ENCODE data around the gene HOXD8. TPM values are rescaled to one million over a fixed set of nuclear protein-coding genes. Genes with fewer than 3 reads are reported as not detected.
A peak's percentile ranks its signal among the peaks of the same experiment; 100 is the strongest.

The HOXD8 gene
- total RNA-seq, 5 donors from 2014 or later (not counting 1 experiment from before 2014, with no cell fraction given), result not detected

DNA sequence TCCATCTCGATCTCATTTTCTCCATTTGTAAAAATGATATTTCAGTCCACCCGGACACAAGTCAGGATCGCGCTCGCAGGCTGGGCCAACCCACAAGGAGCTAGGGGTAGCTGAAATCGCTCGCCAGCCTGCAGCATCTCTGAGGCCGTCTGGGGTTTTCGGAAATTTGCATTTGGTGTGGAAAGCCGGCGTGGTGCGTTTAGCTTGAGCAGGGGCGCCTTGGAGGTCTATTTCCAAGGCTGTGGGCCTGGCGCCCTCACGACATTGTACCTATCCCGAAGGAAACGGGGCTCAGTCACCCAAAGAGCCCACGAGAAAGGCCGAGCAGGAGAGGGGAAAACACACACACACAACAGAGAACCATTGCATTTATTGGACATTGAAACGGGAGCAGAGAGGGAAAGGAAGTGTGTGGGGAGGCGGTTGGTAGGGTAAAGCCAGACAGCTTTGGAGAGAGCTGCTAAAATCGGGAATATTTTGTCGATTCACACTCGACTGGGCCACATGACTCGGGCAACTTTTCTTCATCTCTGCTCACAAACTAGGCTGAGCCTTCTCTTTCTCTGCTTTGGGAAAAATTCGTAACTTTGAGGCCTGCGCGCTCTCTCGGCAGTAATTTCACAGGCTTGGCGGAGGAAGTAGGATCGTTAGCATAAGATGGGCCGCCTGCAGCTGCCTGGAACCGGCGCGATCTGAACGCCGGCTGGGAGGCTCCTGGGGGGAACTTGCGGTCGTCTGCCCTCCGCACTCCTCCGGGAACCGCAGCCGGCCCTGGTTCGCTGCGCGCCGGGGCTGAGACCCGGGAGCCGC, 1.1 kb upstream of the HOXD8 start:
- POLR2A ChIA-PET, result no interaction called here
- H3K4me1 Mint-ChIP-seq, result peaks cover 28 to 43% (median 40%) of the 10 kb centered on the region in 3 donors

GRCh38 chr2:176129813-176130146, 275 bp downstream of the HOXD8 start:
- H3K9me3 Mint-ChIP-seq, result no peaks in the 10 kb centered on the region
- H3K36me3 Mint-ChIP-seq, result no peaks in the 10 kb centered on the region
- peaks cover 23 to 43% (median 34%) of the 10 kb centered on the region in 3 donors for H3K4me1 Mint-ChIP-seq
- no peaks in the 10 kb centered on the region for H3K9me3 ChIP-seq
- no peaks in the 10 kb centered on the region for H3K36me3 ChIP-seq (ENCODE audit: control insufficient read depth in 2 of 2, extremely low read depth in 1 of 2, insufficient read depth in 1 of 2, low read length in 1 of 2)
- peaks cover 81 to 85% of the 10 kb centered on the region in 2 donors for H3K27me3 Mint-ChIP-seq
- peaks cover 6 to 30% of the 10 kb centered on the region in 2 experiments for H3K4me1 ChIP-seq (ENCODE audit: control insufficient read depth in 1 of 2, extremely low read depth in 1 of 2, insufficient read depth in 2 of 2, low read length in 2 of 2)
- no peak overlapping the region for H3K27ac ChIP-seq (ENCODE audit: low read length)
- CTCF ChIA-PET, result interaction anchor here in 1 of 2 donors (1.2 kb wide), 1 partner anchor 1019 kb away, joined by 3 read pairs; no protein-coding TSS in a partner anchor
- POLR2A ChIA-PET, result no interaction called here
- DNase-seq, result no peak
- peak overlapping the region in 1 of 2 donors; percentile 29 for H3K4me3 ChIP-seq (ENCODE audit: control insufficient read depth in 1 of 2, extremely low read depth in 1 of 2, low read length in 1 of 2)
- peak overlapping the region in 1 of 3 donors; percentile 63 for H3K4me3 Mint-ChIP-seq
- H3K27me3 ChIP-seq (replicated peaks in 1 of 2; ENCODE audit: control insufficient read depth in 2 of 2, extremely low read depth in 1 of 2, insufficient read depth in 2 of 2, low read length in 1 of 2), result peaks cover 39 to 75% of the 10 kb centered on the region in 2 experiments
- no peak overlapping the region for H3K27ac Mint-ChIP-seq
- ATAC-seq (replicated peaks in 1 of 4), result peak in 1 of 4 experiments; percentile 17
- 6% methylated on average over 39 of the region's 43 CpGs for WGBS (ENCODE audit: insufficient coverage)

More for the DNA sequence above, 1.1 kb upstream of the HOXD8 start:
- Histone ChIP-seq H3K9me3 (no peaks in the 10 kb centered on the region), H3K4me3 (ENCODE audit: control insufficient read depth in 1 of 2, extremely low read depth in 1 of 2, low read length in 1 of 2) (no peak overlapping the region), H3K4me1 (ENCODE audit: control insufficient read depth in 1 of 2, extremely low read depth in 1 of 2, insufficient read depth in 2 of 2, low read length in 2 of 2) (peaks cover 6 to 35% of the 10 kb centered on the region in 2 experiments), H3K27ac (ENCODE audit: low read length) (no peak overlapping the region), H3K27me3 (replicated peaks in 1 of 2; ENCODE audit: control insufficient read depth in 2 of 2, extremely low read depth in 1 of 2, insufficient read depth in 2 of 2, low read length in 1 of 2) (peaks cover 28 to 80% of the 10 kb centered on the region in 2 experiments), H3K36me3 (ENCODE audit: control insufficient read depth in 2 of 2, extremely low read depth in 1 of 2, insufficient read depth in 1 of 2, low read length in 1 of 2) (no peaks in the 10 kb centered on the region)
- peak overlapping the region in 2 of 3 donors; percentile 37 to 63 for H3K4me3 Mint-ChIP-seq
- H3K27ac Mint-ChIP-seq, result peak overlapping the region in 1 of 2 donors; percentile 81
- H3K36me3 Mint-ChIP-seq, result no peaks in the 10 kb centered on the region
- WGBS (ENCODE audit: insufficient coverage), result 10% methylated on average over 31 of the region's 49 CpGs
- peaks cover 81 to 85% of the 10 kb centered on the region in 2 donors for H3K27me3 Mint-ChIP-seq
- H3K9me3 Mint-ChIP-seq, result no peaks in the 10 kb centered on the region
- CTCF ChIA-PET, result interaction anchor here (0.6 to 4.3 kb wide), 18 partner anchors 19 to 1381 kb away, joined by 3 to 64 read pairs (median 5); no protein-coding TSS in a partner anchor
- peak in 1 of 35 experiments; percentile 12 for DNase-seq
- no peak for ATAC-seq (replicated peaks in 1 of 4)

DNA sequence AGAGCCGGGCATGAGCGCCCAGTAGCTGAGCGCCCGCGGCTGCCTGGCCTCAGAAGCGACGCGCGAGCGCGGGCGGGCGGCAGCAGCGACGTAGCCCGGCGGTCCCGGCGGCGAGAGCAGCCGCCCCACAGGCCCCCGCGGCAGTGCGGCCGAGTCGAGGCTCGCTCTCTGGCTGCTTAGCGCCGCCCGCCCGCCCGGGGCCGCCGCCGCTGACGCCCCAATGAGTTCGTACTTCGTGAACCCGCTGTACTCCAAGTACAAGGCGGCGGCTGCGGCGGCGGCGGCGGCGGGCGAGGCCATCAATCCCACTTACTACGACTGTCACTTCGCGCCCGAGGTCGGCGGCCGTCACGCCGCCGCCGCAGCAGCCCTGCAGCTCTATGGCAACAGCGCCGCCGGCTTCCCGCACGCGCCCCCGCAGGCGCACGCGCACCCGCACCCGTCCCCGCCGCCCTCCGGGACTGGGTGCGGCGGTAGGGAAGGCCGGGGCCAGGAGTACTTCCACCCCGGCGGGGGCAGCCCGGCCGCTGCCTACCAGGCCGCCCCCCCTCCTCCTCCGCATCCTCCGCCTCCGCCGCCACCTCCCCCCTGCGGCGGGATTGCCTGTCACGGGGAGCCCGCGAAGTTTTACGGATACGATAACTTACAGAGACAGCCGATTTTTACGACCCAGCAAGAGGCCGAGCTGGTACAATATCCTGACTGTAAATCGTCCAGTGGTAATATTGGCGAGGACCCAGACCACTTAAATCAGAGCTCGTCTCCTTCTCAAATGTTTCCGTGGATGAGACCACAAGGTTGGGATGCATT, 847 bp downstream of the HOXD8 start:
- Mint-ChIP-seq H3K4me1 (peaks cover 24 to 46% (median 38%) of the 10 kb centered on the region in 3 donors), H3K4me3 (peak overlapping the region; percentile 58 to 77 (median 66)), H3K27me3 (peaks cover 81 to 85% of the 10 kb centered on the region in 2 donors), H3K9me3 (no peaks in the 10 kb centered on the region), H3K27ac (no peak overlapping the region), H3K36me3 (no peaks in the 10 kb centered on the region)
- Histone ChIP-seq H3K4me1 (ENCODE audit: control insufficient read depth in 1 of 2, extremely low read depth in 1 of 2, insufficient read depth in 2 of 2, low read length in 2 of 2) (peaks cover 6 to 30% of the 10 kb centered on the region in 2 experiments), H3K36me3 (ENCODE audit: control insufficient read depth in 2 of 2, extremely low read depth in 1 of 2, insufficient read depth in 1 of 2, low read length in 1 of 2) (no peaks in the 10 kb centered on the region), H3K27me3 (replicated peaks in 1 of 2; ENCODE audit: control insufficient read depth in 2 of 2, extremely low read depth in 1 of 2, insufficient read depth in 2 of 2, low read length in 1 of 2) (peaks cover 43 to 75% of the 10 kb centered on the region in 2 experiments), H3K9me3 (no peaks in the 10 kb centered on the region), H3K4me3 (ENCODE audit: control insufficient read depth in 1 of 2, extremely low read depth in 1 of 2, low read length in 1 of 2) (peak overlapping the region in 1 of 2 donors; percentile 51), H3K27ac (ENCODE audit: low read length) (no peak overlapping the region)
- ChIA-PET CTCF (interaction anchor here (0.9 to 2.2 kb wide), 6 partner anchors 9 to 1019 kb away, joined by 3 to 6 read pairs (median 4); no protein-coding TSS in a partner anchor), POLR2A (interaction anchor here in 1 of 2 donors (0.8 kb wide), 1 partner anchor 36 kb away, joined by 3 read pairs; no protein-coding TSS in a partner anchor)
- 3% methylated on average over 97 of the region's 100 CpGs for WGBS (ENCODE audit: insufficient coverage)
- ATAC-seq (replicated peaks in 1 of 4) (peak; percentile 36 to 56 (median 48)), DNase-seq (peak in 4 of 35 experiments; percentile 13 to 46 (median 23))

DNA sequence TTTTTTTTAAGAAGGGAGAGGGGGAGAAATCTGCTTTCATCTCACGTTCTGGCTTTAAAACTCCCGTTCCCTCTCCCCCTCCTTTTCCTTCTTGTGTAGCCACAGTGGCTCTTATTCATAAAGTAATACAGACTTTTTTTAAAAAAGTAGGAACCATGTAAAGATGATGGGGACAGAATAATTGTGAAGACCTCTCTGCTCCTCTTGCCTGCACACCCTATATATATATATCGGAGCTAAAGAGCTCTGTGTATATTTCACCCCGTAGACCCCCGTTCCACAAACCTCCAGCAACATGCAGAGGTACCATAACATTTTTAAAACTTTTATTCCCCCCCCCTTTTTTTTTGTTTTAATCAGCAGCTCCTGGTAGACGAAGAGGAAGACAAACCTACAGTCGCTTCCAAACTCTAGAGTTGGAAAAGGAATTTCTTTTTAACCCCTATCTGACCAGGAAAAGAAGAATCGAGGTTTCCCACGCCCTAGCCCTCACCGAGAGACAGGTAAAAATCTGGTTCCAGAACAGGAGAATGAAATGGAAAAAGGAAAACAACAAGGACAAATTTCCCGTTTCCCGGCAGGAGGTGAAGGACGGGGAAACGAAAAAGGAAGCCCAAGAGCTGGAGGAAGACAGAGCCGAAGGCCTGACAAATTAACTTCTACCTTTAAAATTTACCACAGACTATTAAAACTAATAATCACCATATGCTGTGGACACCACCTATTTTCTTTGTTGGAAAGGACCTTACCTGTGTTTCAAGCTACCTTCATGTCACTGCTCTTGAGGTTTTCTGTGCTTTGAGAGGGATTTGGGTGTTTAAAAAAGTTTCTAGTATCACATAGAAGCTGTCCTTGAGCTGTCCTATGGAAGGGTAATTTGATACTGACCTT, 1.7 kb downstream of the HOXD8 start:
- H3K27ac Mint-ChIP-seq, result peak overlapping the region in 1 of 2 donors; percentile 71
- H3K4me1 Mint-ChIP-seq, result peaks cover 30 to 54% (median 46%) of the 10 kb centered on the region in 3 donors
- CTCF ChIA-PET, result interaction anchor here (0.5 to 2.2 kb wide), 17 partner anchors 9 to 1249 kb away, joined by 3 to 6 read pairs (median 4); no protein-coding TSS in a partner anchor
- H3K27me3 Mint-ChIP-seq, result peaks cover 81 to 85% of the 10 kb centered on the region in 2 donors
- Histone ChIP-seq H3K4me3 (ENCODE audit: control insufficient read depth in 1 of 2, extremely low read depth in 1 of 2, low read length in 1 of 2) (peak overlapping the region in 1 of 2 donors; percentile 51), H3K27me3 (replicated peaks in 1 of 2; ENCODE audit: control insufficient read depth in 2 of 2, extremely low read depth in 1 of 2, insufficient read depth in 2 of 2, low read length in 1 of 2) (peaks cover 46 to 76% of the 10 kb centered on the region in 2 experiments), H3K4me1 (ENCODE audit: control insufficient read depth in 1 of 2, extremely low read depth in 1 of 2, insufficient read depth in 2 of 2, low read length in 2 of 2) (peaks cover 7 to 37% of the 10 kb centered on the region in 2 experiments), H3K27ac (ENCODE audit: low read length) (no peak overlapping the region), H3K36me3 (ENCODE audit: control insufficient read depth in 2 of 2, extremely low read depth in 1 of 2, insufficient read depth in 1 of 2, low read length in 1 of 2) (no peaks in the 10 kb centered on the region), H3K9me3 (no peaks in the 10 kb centered on the region)
- no peaks in the 10 kb centered on the region for H3K36me3 Mint-ChIP-seq
- H3K4me3 Mint-ChIP-seq, result peak overlapping the region; percentile 58 to 77 (median 66)
- no peaks in the 10 kb centered on the region for H3K9me3 Mint-ChIP-seq
- POLR2A ChIA-PET, result interaction anchor here in 1 of 2 donors (0.8 kb wide), 1 partner anchor 37 kb away, joined by 3 read pairs; no protein-coding TSS in a partner anchor
- no peak for DNase-seq
- no peak for ATAC-seq (replicated peaks in 1 of 4)
- 20% methylated on average over 2 of the region's 15 CpGs for WGBS (ENCODE audit: insufficient coverage)

- DNase-seq, result no peak
- no peaks in the 10 kb centered on the region for H3K36me3 ChIP-seq (ENCODE audit: control insufficient read depth in 2 of 2, extremely low read depth in 1 of 2, insufficient read depth in 1 of 2, low read length in 1 of 2)
- H3K27ac ChIP-seq (ENCODE audit: low read length), result no peak overlapping the region
- Mint-ChIP-seq H3K4me3 (peak overlapping the region in 2 of 3 donors; percentile 74 to 77), H3K9me3 (no peaks in the 10 kb centered on the region), H3K27ac (no peak overlapping the region), H3K27me3 (peaks cover 77 to 83% of the 10 kb centered on the region in 2 donors), H3K36me3 (no peaks in the 10 kb centered on the region), H3K4me1 (peaks cover 32 to 55% (median 48%) of the 10 kb centered on the region in 3 donors)
- peak overlapping the region in 1 of 2 donors; percentile 45 for H3K4me3 ChIP-seq (ENCODE audit: control insufficient read depth in 1 of 2, extremely low read depth in 1 of 2, low read length in 1 of 2)
- no peaks in the 10 kb centered on the region for H3K9me3 ChIP-seq
- ATAC-seq (replicated peaks in 1 of 4), result no peak
- peaks cover 45 to 77% of the 10 kb centered on the region in 2 experiments for H3K27me3 ChIP-seq (replicated peaks in 1 of 2; ENCODE audit: control insufficient read depth in 2 of 2, extremely low read depth in 1 of 2, insufficient read depth in 2 of 2, low read length in 1 of 2)
- peaks cover 9 to 42% of the 10 kb centered on the region in 2 experiments for H3K4me1 ChIP-seq (ENCODE audit: control insufficient read depth in 1 of 2, extremely low read depth in 1 of 2, insufficient read depth in 2 of 2, low read length in 2 of 2)
- WGBS (ENCODE audit: insufficient coverage), result no CpG with 5 or more reads among the region's 4 CpGs
- ChIA-PET CTCF (interaction anchor here (0.6 to 2.2 kb wide), 15 partner anchors 8 to 1019 kb away, joined by 3 to 6 read pairs (median 4); no protein-coding TSS in a partner anchor), POLR2A (interaction anchor here in 1 of 2 donors (0.6 kb wide), 1 partner anchor 8 kb away, joined by 3 read pairs; no protein-coding TSS in a partner anchor)
Measured at GRCh38 chr2:176131848-176132158, 2.3 kb downstream of the HOXD8 start.

Data from T-cell (primary cell).